Measurements from ENCODE around the gene FIGNL2. TPM values are rescaled to one million over a fixed set of nuclear protein-coding genes. Genes with fewer than 3 reads are reported as not detected.
A peak's percentile ranks its signal among the peaks of the same experiment; 100 is the strongest.

The FIGNL2 gene
- total and polyA plus RNA-seq, 8 donors, result 0.58 to 2.3 (median 1.6) TPM

GRCh38 chr12:51874000-51874399 is 25.5 kb upstream of the FIGNL2 start:
- ATAC-seq (no peak), DNase-seq (no peak)
- H3K4me3 ChIP-seq, result no peak overlapping the region
- no peaks in the 10 kb centered on the region for H3K9me3 ChIP-seq
- no peak overlapping the region for H3K27ac ChIP-seq
- peaks cover 3 to 44% of the 10 kb centered on the region in 2 donors for H3K27me3 ChIP-seq
- TF ChIP-seq CTCF (IDR thresholded peaks at IDR 0.05), result no peak
- intact Hi-C loops (cut with DNase I), result no loop called here
- H3K4me1 ChIP-seq, result peaks cover 5 to 27% of the 10 kb centered on the region in 2 donors
- no peaks in the 10 kb centered on the region for H3K36me3 ChIP-seq

- Histone ChIP-seq H3K36me3 (no peaks in the 10 kb centered on the region), H3K9me3 (no peaks in the 10 kb centered on the region), H3K27ac (no peak overlapping the region), H3K4me1 (peaks cover 9 to 33% of the 10 kb centered on the region in 2 donors), H3K27me3 (peaks cover 3 to 50% of the 10 kb centered on the region in 2 donors), H3K4me3 (no peak overlapping the region)
- TF ChIP-seq CTCF (IDR thresholded peaks at IDR 0.05), result no peak
- ATAC-seq (no peak), DNase-seq (no peak)
- intact Hi-C loops (cut with DNase I), result no loop called here
Measured at GRCh38 chr12:51873251-51873994, 24.9 kb upstream of the FIGNL2 start.

- H3K4me1 ChIP-seq, result peaks cover 9 to 33% of the 10 kb centered on the region in 2 donors
- H3K36me3 ChIP-seq, result no peaks in the 10 kb centered on the region
- ATAC-seq (no peak), DNase-seq (no peak)
- intact Hi-C loops (cut with DNase I), result no loop called here
- peaks cover 3 to 58% of the 10 kb centered on the region in 2 donors for H3K27me3 ChIP-seq
- H3K4me3 ChIP-seq, result no peak overlapping the region
- H3K9me3 ChIP-seq, result no peaks in the 10 kb centered on the region
- H3K27ac ChIP-seq, result no peak overlapping the region
- no peak for TF ChIP-seq CTCF (IDR thresholded peaks at IDR 0.05)
Measured at GRCh38 chr12:51872689-51872981, 24.1 kb upstream of the FIGNL2 start.

GRCh38 chr12:51871918-51872688 is 23.6 kb upstream of the FIGNL2 start:
- DNase-seq (no peak), ATAC-seq (no peak)
- intact Hi-C loops (cut with DNase I), result no loop called here
- H3K27me3 ChIP-seq, result peaks cover 3 to 62% of the 10 kb centered on the region in 2 donors
- H3K36me3 ChIP-seq, result no peaks in the 10 kb centered on the region
- H3K4me1 ChIP-seq, result peaks cover 9 to 33% of the 10 kb centered on the region in 2 donors
- H3K27ac ChIP-seq, result no peak overlapping the region
- no peaks in the 10 kb centered on the region for H3K9me3 ChIP-seq
- no peak for TF ChIP-seq CTCF (IDR thresholded peaks at IDR 0.05)
- no peak overlapping the region for H3K4me3 ChIP-seq

GRCh38 chr12:51871126-51871525 is 22.6 kb upstream of the FIGNL2 start:
- intact Hi-C loops (cut with DNase I), result no loop called here
- peaks cover 3 to 62% of the 10 kb centered on the region in 2 donors for H3K27me3 ChIP-seq
- no peaks in the 10 kb centered on the region for H3K36me3 ChIP-seq
- H3K27ac ChIP-seq, result no peak overlapping the region
- TF ChIP-seq CTCF (IDR thresholded peaks at IDR 0.05), result no peak
- no peak overlapping the region for H3K4me3 ChIP-seq
- ATAC-seq (peak; percentile 43), DNase-seq (no peak)
- no peaks in the 10 kb centered on the region for H3K9me3 ChIP-seq
- H3K4me1 ChIP-seq, result peaks cover 9 to 33% of the 10 kb centered on the region in 2 donors

Measured in left lung (tissue), 10 donors.